Kidney (tissue), 14 donors: ENCODE results near the gene OR4C6. TPM values are rescaled to one million over a fixed set of nuclear protein-coding genes. Genes with fewer than 3 reads are reported as not detected.

Experiments
- DNase-seq, 5 donors: peaks; one replicate each; pipeline ENCODE4 v3.0.0-alpha.2; 2013 to 2020
- FAIRE-seq: peaks from 2 replicates; lab custom pipeline; 2012; peaks lifted over from hg19 to GRCh38; lab: Jason Lieb, UNC
- H3K27ac ChIP-seq, 2 donors: one replicate each; pipeline ENCODE4 v1.7.0; 2013; ENCODE audit warnings: low read depth in 2 of 2, low read length in 2 of 2, inconsistent platforms in 1 of 2
- H3K27me3 ChIP-seq: one replicate; pipeline ENCODE4 v1.7.1; 2013; ENCODE audit warnings: low read length, inconsistent platforms; ENCODE audit not compliant: control insufficient read depth, insufficient read depth
- H3K36me3 ChIP-seq, 3 donors: one replicate each; pipeline versions ENCODE4 v1.7.0 to v1.7.1; 2013; ENCODE audit warnings: low read length in 3 of 3, control low read depth in 1 of 3, inconsistent platforms in 1 of 3; ENCODE audit not compliant: insufficient read depth in 3 of 3, control insufficient read depth in 2 of 3
- H3K4me1 ChIP-seq, 3 donors: one replicate each; pipeline versions ENCODE4 v1.7.0 to v1.7.1; 2013; ENCODE audit warnings: low read length in 3 of 3, inconsistent platforms in 1 of 3, low read depth in 1 of 3; ENCODE audit not compliant: control insufficient read depth in 2 of 3, insufficient read depth in 2 of 3
- H3K4me3 ChIP-seq, 3 donors: one replicate each; pipeline versions ENCODE4 v1.7.0 to v1.8.1; 2013; ENCODE audit warnings: low read length in 3 of 3, control low read depth in 1 of 3, inconsistent platforms in 1 of 3
- H3K9ac ChIP-seq, 3 donors: one replicate each; pipeline versions ENCODE4 v1.7.0 to v1.7.1; 2013; ENCODE audit warnings: low read length in 3 of 3, control low read depth in 1 of 3, inconsistent platforms in 1 of 3
- H3K9me3 ChIP-seq, 3 donors: one replicate each; pipeline versions ENCODE4 v1.7.0 to v1.7.1; 2013; ENCODE audit warnings: low read length in 3 of 3, control low read depth in 1 of 3, inconsistent platforms in 1 of 3; ENCODE audit not compliant: control insufficient read depth in 2 of 3, insufficient read depth in 1 of 3
- intact Hi-C: fragments of 100-400 bp; cut with DNase I; formaldehyde crosslinking; loops from one replicate; pipeline ENCODE4 v1.11.1; 2022
- polyA plus RNA-seq: library from polyadenylated mRNA; stranded (reverse); fragments of 350-450 nt; fragmentation: Illumina TruSeq; extraction: RNeasy Lipid Tissue Mini Kit (QIAGEN cat#74804); gene quantifications from one replicate; pipeline ENCODE4 v1.2.3, GENCODE V29; 2014; ENCODE audit warnings: low read depth, low replicate concordance; ENCODE audit not compliant: insufficient read depth
- total RNA-seq: library from RNA; stranded (reverse); fragmentation: NEBNext Ultra II Directional; extraction: Animal tissue kit (Norgen Biotek cat#: 25700); gene quantifications from one replicate; pipeline ENCODE4 v1.2.1, GENCODE V29; 2021
- TF ChIP-seq, protein P1 (sequence below): IDR thresholded peaks from 3 replicates; pipeline ENCODE4 v1.5.1; 2012; ENCODE audit warnings: mild to moderate bottlenecking, moderate library complexity, borderline replicate concordance; ENCODE audit not compliant: insufficient read depth; ENCODE audit errors: extremely low read depth
- donor health status: control.
- donor health status: control.
- donor health status: control.
- donor health status: control.
- donor health status: control.
- donor health status: DM: yes; HTN: yes; CAD: no.
- donor health status: Normal renal cell carcinoma (clear cell type).

OR4C6 gene
- total and polyA plus RNA-seq, 2 donors from 2014 or later: not detected

DNA sequence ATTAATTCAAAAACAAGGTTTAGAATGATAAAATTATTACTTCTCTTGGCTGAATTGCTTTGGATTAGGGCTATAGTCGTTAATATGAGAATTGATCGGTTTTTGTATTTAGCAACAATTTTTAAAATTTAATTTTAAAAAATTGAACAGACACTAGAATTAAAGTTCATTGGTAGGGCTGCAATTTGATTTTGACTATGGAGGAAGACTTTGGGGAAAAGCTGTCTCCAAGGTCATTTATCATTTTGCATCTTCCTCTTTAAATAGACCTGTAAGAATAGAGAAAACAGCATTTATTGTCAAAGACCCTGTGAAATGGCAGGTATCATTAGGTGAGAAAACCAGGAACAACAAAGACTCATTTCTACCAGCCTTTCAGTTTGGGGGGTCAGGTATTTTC, 14.0 kb upstream of the OR4C6 start, which contains the start of gene OR4S2:
Gene OR4S2 (plus strand): TSS at position 301 of the 400 bp plus-strand sequence. CDS start 2,577 bp downstream, outside the sequence.
- intact Hi-C loops: no loop called here
- FAIRE-seq: no peak
- peaks cover 0 to 2% (median 0%) of the 10 kb centered on the region in 3 donors for H3K9me3 ChIP-seq

DNA sequence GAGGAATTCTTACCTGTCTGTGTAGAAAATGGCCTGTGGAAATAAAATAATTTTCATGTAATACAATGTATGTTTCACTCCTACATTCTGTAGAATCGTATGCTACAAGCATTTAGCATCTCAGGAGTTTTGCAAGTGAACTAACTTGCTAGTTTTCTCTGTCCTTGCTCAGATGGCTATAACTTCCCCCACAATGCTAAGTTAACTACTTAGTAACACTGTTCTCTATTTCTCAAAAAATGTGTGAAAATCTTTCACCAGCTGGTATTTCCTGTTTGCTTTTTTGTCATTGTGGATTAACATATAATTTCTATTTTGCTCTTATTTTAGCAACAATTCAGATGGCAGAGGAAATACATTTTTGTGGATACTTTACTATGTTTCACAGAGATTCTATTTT, 9.4 kb upstream of the OR4C6 start:
- Histone ChIP-seq H3K9me3 (no peaks in the 10 kb centered on the region), H3K9ac (no peak overlapping the region), H3K4me1 (no peaks in the 10 kb centered on the region), H3K27ac (no peak overlapping the region), H3K27me3 (no peaks in the 10 kb centered on the region), H3K36me3 (no peaks in the 10 kb centered on the region), H3K4me3 (no peak overlapping the region)
- TF ChIP-seq, protein P1, sequence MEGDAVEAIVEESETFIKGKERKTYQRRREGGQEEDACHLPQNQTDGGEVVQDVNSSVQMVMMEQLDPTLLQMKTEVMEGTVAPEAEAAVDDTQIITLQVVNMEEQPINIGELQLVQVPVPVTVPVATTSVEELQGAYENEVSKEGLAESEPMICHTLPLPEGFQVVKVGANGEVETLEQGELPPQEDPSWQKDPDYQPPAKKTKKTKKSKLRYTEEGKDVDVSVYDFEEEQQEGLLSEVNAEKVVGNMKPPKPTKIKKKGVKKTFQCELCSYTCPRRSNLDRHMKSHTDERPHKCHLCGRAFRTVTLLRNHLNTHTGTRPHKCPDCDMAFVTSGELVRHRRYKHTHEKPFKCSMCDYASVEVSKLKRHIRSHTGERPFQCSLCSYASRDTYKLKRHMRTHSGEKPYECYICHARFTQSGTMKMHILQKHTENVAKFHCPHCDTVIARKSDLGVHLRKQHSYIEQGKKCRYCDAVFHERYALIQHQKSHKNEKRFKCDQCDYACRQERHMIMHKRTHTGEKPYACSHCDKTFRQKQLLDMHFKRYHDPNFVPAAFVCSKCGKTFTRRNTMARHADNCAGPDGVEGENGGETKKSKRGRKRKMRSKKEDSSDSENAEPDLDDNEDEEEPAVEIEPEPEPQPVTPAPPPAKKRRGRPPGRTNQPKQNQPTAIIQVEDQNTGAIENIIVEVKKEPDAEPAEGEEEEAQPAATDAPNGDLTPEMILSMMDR: no peak
- FAIRE-seq (no peak), DNase-seq (no peak)
- intact Hi-C loops: no loop called here

More for the DNA sequence above, 14.0 kb upstream of the OR4C6 start, which contains the start of gene OR4S2:
- Histone ChIP-seq H3K4me1 (no peaks in the 10 kb centered on the region), H3K27me3 (no peaks in the 10 kb centered on the region), H3K36me3 (no peaks in the 10 kb centered on the region), H3K4me3 (no peak within 1 kb of the TSS), H3K27ac (no peak within 1 kb of the TSS), H3K9ac (no peak within 1 kb of the TSS)
- TF ChIP-seq, protein P1: no peak
- DNase-seq: no peak

DNA sequence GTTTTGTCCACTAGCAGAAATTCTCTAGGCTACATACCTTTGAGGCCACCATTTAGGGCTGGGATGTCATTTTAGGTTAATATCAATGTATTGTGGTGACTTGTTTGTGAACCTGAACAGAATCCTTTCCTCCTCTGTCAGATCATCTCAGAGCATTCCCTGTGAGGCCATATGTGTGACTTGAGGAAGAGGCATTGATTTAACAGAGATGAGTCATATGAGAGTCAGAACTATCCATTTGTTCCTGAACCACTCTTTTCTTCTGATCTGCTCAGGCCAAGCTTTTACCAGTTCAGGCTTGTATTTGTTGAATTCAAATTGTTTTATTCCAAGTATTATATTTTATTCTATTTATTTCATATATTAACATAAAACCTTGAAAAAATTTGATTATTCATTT, 6.9 kb upstream of the OR4C6 start:
- no peaks in the 10 kb centered on the region for H3K27me3 ChIP-seq
- no peak overlapping the region for H3K27ac ChIP-seq
- FAIRE-seq (no peak), DNase-seq (no peak)
- no peaks in the 10 kb centered on the region for H3K9me3 ChIP-seq
- H3K9ac ChIP-seq: no peak overlapping the region
- H3K4me3 ChIP-seq: no peak overlapping the region
- no peaks in the 10 kb centered on the region for H3K4me1 ChIP-seq
- no peaks in the 10 kb centered on the region for H3K36me3 ChIP-seq
- TF ChIP-seq, protein P1: no peak
- intact Hi-C loops: no loop called here
